H1 (cell line): ENCODE results near the gene SEC23IP. TPM values are rescaled to one million over a fixed set of nuclear protein-coding genes. Genes with fewer than 3 reads are reported as not detected.
"Not testable (repeated sequence)": the region's sequence is repeated elsewhere in the genome, so short reads cannot be mapped to it uniquely, and the experiment has no call there.

Experiments
- CTCF ChIA-PET: fragments of 300-600 bp; sonication (Branson Sonifier 250); formaldehyde crosslinking; loops from one replicate; lab custom pipeline; 2021; ENCODE audit not compliant: partially characterized antibody; lab: Charles Lee
- POLR2A ChIA-PET: fragments of 300-600 bp; sonication (Branson Sonifier 250); formaldehyde crosslinking; loops from one replicate; lab custom pipeline; 2021; ENCODE audit warnings: inconsistent platforms; ENCODE audit not compliant: partially characterized antibody; lab: Charles Lee
- DNase-seq, 2 experiments: peaks; one replicate each; pipeline versions ENCODE4 v3.0.0 to v3.0.0-alpha.2; 2010 to 2022; ENCODE audit warnings: low spot score in 2 of 2, low read depth in 1 of 2, mixed read lengths in 1 of 2
- FAIRE-seq: peaks from 2 replicates; lab custom pipeline; 2011; peaks lifted over from hg19 to GRCh38; lab: Jason Lieb, UNC
- H2AFZ ChIP-seq: 2 replicates; pipeline ENCODE4 v1.8.1; 2012; ENCODE audit warnings: low read length, inconsistent platforms
- H2AK5ac ChIP-seq: 2 replicates; pipeline ENCODE4 v1.6.1; 2013; ENCODE audit warnings: low read depth, low read length
- H2BK120ac ChIP-seq: replicated peaks from 2 replicates; pipeline ENCODE3; 2013; ENCODE audit warnings: low read depth, low read length, inconsistent platforms
- H2BK12ac ChIP-seq: 2 replicates; pipeline ENCODE4 v1.6.1; 2013; ENCODE audit warnings: low read depth, low read length
- H2BK15ac ChIP-seq: 2 replicates; pipeline ENCODE4 v1.6.1; 2013; ENCODE audit warnings: low read length
- H2BK20ac ChIP-seq: 2 replicates; pipeline ENCODE4 v1.6.1; 2013; ENCODE audit warnings: low read length
- H2BK5ac ChIP-seq: 2 replicates; pipeline ENCODE4 v1.6.1; 2013; ENCODE audit warnings: low read depth, low read length
- H3K14ac ChIP-seq: 2 replicates; pipeline ENCODE4 v1.6.1; 2013; ENCODE audit warnings: inconsistent platforms; ENCODE audit not compliant: insufficient read length
- H3K18ac ChIP-seq: 2 replicates; pipeline ENCODE4 v1.6.1; 2013; ENCODE audit warnings: low read length; ENCODE audit errors: extremely low read depth
- H3K23ac ChIP-seq: 2 replicates; pipeline ENCODE4 v1.6.1; 2013; ENCODE audit warnings: inconsistent platforms; ENCODE audit not compliant: insufficient read length
- H3K23me2 ChIP-seq: 2 replicates; pipeline ENCODE4 v1.6.1; 2013; ENCODE audit warnings: low read depth, low read length
- H3K27ac ChIP-seq: 2 replicates; pipeline ENCODE4 v1.6.1; 2011; ENCODE audit warnings: low read depth, low read length, inconsistent platforms
- H3K27me3 ChIP-seq, 4 experiments: replicated peaks in 1 of 4; 1 replicate in 1 of 4; 2 replicates in 3 of 4; pipeline versions ENCODE4 v1.6.1 to v1.8.1; 2011 to 2013; ENCODE audit warnings: low read length in 3 of 4, mild to moderate bottlenecking in 3 of 4, inconsistent platforms in 2 of 4, mixed read lengths in 2 of 4, moderate library complexity in 1 of 4; ENCODE audit not compliant: control insufficient read depth in 3 of 4, insufficient read depth in 3 of 4; ENCODE audit errors: extremely low read depth in 1 of 4
- H3K36me3 ChIP-seq, 4 experiments: 2 replicates each; pipeline versions ENCODE4 v1.6.1 to v1.8.1; 2011 to 2013; ENCODE audit warnings: mild to moderate bottlenecking in 4 of 4, low read length in 3 of 4, moderate library complexity in 2 of 4, control low read depth in 1 of 4, inconsistent platforms in 1 of 4; ENCODE audit not compliant: insufficient read depth in 4 of 4, control insufficient read depth in 2 of 4
- H3K4ac ChIP-seq: replicated peaks from 2 replicates; pipeline ENCODE3; 2013; ENCODE audit warnings: low read length, low read depth, mixed read lengths, inconsistent platforms; ENCODE audit not compliant: insufficient read length
- H3K4me1 ChIP-seq, 4 experiments: replicated peaks in 1 of 4; 1 replicate in 1 of 4; 2 replicates in 3 of 4; pipeline versions ENCODE4 v1.6.1 to v1.8.1; 2011 to 2013; ENCODE audit warnings: low read length in 3 of 4, inconsistent platforms in 2 of 4, mixed read lengths in 1 of 4; ENCODE audit not compliant: insufficient read depth in 4 of 4, control insufficient read depth in 3 of 4
- H3K4me2 ChIP-seq, 2 experiments: 2 replicates each; pipeline versions ENCODE4 v1.6.1 to v1.8.1; 2011 to 2013; ENCODE audit warnings: low read depth in 2 of 2, low read length in 2 of 2, control low read depth in 1 of 2, inconsistent platforms in 1 of 2, mild to moderate bottlenecking in 1 of 2; ENCODE audit not compliant: insufficient read depth in 1 of 2
- H3K4me3 ChIP-seq, 4 experiments: fragments of 200-600, 300-600 bp in 1 of 4; sonication (generic), shearing (Covaris generic), sonication (Bioruptor Twin) in 1 of 4; 2 replicates each; pipeline versions ENCODE4 v1.5.1 to v1.8.1; 2011 to 2016; ENCODE audit warnings: low read length in 4 of 4, low read depth in 3 of 4, control low read depth in 2 of 4, inconsistent platforms in 2 of 4, mild to moderate bottlenecking in 2 of 4, mixed read lengths in 1 of 4, moderate library complexity in 1 of 4; ENCODE audit not compliant: insufficient read depth in 2 of 4; ENCODE audit errors: extremely low read depth in 1 of 4
- H3K56ac ChIP-seq: replicated peaks from 2 replicates; pipeline ENCODE3; 2013; ENCODE audit warnings: low read depth, mild to moderate bottlenecking, mixed read lengths, low read length, inconsistent platforms; ENCODE audit not compliant: insufficient read length
- H3K79me1 ChIP-seq: 2 replicates; pipeline ENCODE4 v1.6.1; 2013; ENCODE audit warnings: low read depth, low read length, control low read depth
- H3K79me2 ChIP-seq, 2 experiments: 2 replicates each; pipeline versions ENCODE4 v1.6.1 to v1.8.1; 2012 to 2013; ENCODE audit warnings: low read length in 2 of 2, mild to moderate bottlenecking in 2 of 2, inconsistent platforms in 1 of 2; ENCODE audit not compliant: insufficient read depth in 2 of 2, control insufficient read depth in 1 of 2
- H3K9ac ChIP-seq, 4 experiments: replicated peaks in 1 of 4; 1 replicate in 1 of 4; 2 replicates in 3 of 4; pipeline versions ENCODE4 v1.6.1 to v1.8.1; 2011 to 2013; ENCODE audit warnings: low read depth in 3 of 4, low read length in 3 of 4, control low read depth in 2 of 4, mild to moderate bottlenecking in 2 of 4, moderate library complexity in 2 of 4, inconsistent platforms in 1 of 4; ENCODE audit errors: extremely low read depth in 1 of 4
- H3K9me3 ChIP-seq, 2 experiments: 2 replicates each; pipeline versions ENCODE4 v1.6.1 to v1.8.1; 2012 to 2013; ENCODE audit warnings: mild to moderate bottlenecking in 2 of 2, moderate library complexity in 2 of 2, control low read depth in 1 of 2, inconsistent platforms in 1 of 2, low read depth in 1 of 2, low read length in 1 of 2, mixed read lengths in 1 of 2; ENCODE audit not compliant: insufficient read depth in 2 of 2
- H4K20me1 ChIP-seq, 2 experiments: replicated peaks in 1 of 2; 2 replicates each; pipeline versions ENCODE3 to v1.8.1; 2011 to 2013; ENCODE audit warnings: inconsistent platforms in 2 of 2, low read length in 2 of 2, mild to moderate bottlenecking in 1 of 2; ENCODE audit not compliant: insufficient read depth in 2 of 2, control insufficient read depth in 1 of 2
- H4K5ac ChIP-seq: 2 replicates; pipeline ENCODE4 v1.6.1; 2013; ENCODE audit warnings: low read length, low read depth, mixed read lengths, inconsistent platforms; ENCODE audit not compliant: insufficient read length
- H4K8ac ChIP-seq: 2 replicates; pipeline ENCODE4 v1.8.0; 2013; ENCODE audit warnings: mild to moderate bottlenecking, moderate library complexity, low read length, inconsistent platforms; ENCODE audit not compliant: insufficient read depth; ENCODE audit errors: extremely low read depth
- H4K91ac ChIP-seq: replicated peaks from 2 replicates; pipeline ENCODE3; 2013; ENCODE audit warnings: low read length, mixed read lengths, inconsistent platforms; ENCODE audit not compliant: insufficient read length
- BCL11A ChIP-seq, 2 experiments: IDR thresholded peaks; one replicate each; pipeline ENCODE4 v1.6.1; 2011; ENCODE audit warnings: low read depth in 2 of 2, low read length in 2 of 2, mild to moderate bottlenecking in 2 of 2
- GABPA ChIP-seq: IDR thresholded peaks from 2 replicates; pipeline ENCODE4 v1.6.1; 2011; ENCODE audit warnings: mild to moderate bottlenecking, low read length, moderate library complexity, borderline replicate concordance; ENCODE audit not compliant: insufficient read depth
- MAFK ChIP-seq: IDR thresholded peaks from 2 replicates; pipeline ENCODE4 v1.6.1; 2012; ENCODE audit warnings: low read depth, mild to moderate bottlenecking, improper control_type of control experiment, low read length
- RFX5 ChIP-seq: IDR thresholded peaks from 2 replicates; pipeline ENCODE4 v1.6.1; 2011; ENCODE audit warnings: low read depth, low read length, improper control_type of control experiment, borderline replicate concordance
- SIRT6 ChIP-seq: IDR thresholded peaks from one replicate; pipeline ENCODE4 v1.7.1; 2012; ENCODE audit warnings: low read length, inconsistent platforms
- WGBS, 2 experiments: shearing (Covaris generic) in 1 of 2; methylation state at CpG; one replicate each; pipeline versions ENCODE4 v1.1.6 to v1.1.7; 2013 to 2015; ENCODE audit warnings: low lambda C conversion rate in 2 of 2, mixed read lengths in 2 of 2, inconsistent platforms in 1 of 2, low coverage in 1 of 2, missing lambda C conversion rate in 1 of 2; ENCODE audit not compliant: insufficient replicate concordance in 2 of 2, insufficient coverage in 1 of 2, insufficient read length in 1 of 2; ENCODE audit errors: extremely low coverage in 1 of 2, missing lambda C conversion rate in 1 of 2; 5-methylcytosine and 5-hydroxymethylcytosine counted together
- polyA plus RNA-seq, 7 experiments: library from polyadenylated mRNA; depleted of rRNA in 3 of 7; stranded (reverse) in 5 of 7; unstranded in 2 of 7; fragments of >200 nt in 5 of 7; fragments of 200-250 nt in 2 of 7; gene quantifications; 1 replicate in 5 of 7; 2 replicates in 1 of 7; 4 replicates in 1 of 7; pipeline versions ENCODE4 v1.2.1 to v1.2.3, GENCODE V29; 2011 to 2013; ENCODE audit warnings: missing spikeins in 2 of 7, mixed read lengths in 2 of 7
- total RNA-seq: library from RNA; stranded (reverse); fragmentation: NEBNext Ultra II Directional; extraction: Animal tissue kit (Norgen Biotek cat#: 25700); gene quantifications from 2 replicates; pipeline ENCODE4 v1.2.1, GENCODE V29; 2021

SEC23IP gene
- total and polyA plus RNA-seq, 2 of the 8 experiments (the other 6 are each of a cell fraction or from before 2014, with no cell fraction given): 29.0 to 105 TPM

- TF ChIP-seq RFX5: no peak
- no peak for TF ChIP-seq SIRT6
- TF ChIP-seq GABPA: no peak
- TF ChIP-seq MAFK: no peak
- no peak for TF ChIP-seq BCL11A (IDR thresholded peaks at IDR 0.05; ENCODE audit: low read depth in 2 of 2, low read length in 2 of 2)
These were observed 11.6 kb downstream of the SEC23IP start (continued) for GRCh38 chr10:119903946-119904666.

DNA sequence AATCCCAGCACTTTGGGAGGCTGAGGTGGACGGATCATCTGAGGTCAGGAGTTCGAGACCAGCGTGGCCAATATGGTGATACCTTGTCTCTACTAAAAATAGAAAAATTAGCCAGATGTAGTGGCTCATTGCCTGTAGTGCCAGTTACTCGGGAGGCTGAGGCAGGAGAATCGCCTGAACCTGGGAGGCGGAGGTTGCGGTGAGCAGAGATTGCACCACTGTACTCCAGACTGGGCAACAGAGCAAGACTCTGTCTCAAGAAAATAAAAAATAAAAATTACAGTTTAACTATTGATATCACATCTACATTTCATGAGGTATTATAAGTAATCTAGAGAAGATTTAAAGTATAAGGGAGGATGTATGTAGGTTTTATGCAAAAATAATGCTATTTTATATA is 15.2 kb downstream of the SEC23IP start:
- H3K27me3 ChIP-seq, DNase-seq, H4K20me1 ChIP-seq, H3K4me2 ChIP-seq, H3K79me2 ChIP-seq, H3K14ac ChIP-seq, CTCF ChIA-PET, H3K79me1 ChIP-seq, H3K18ac ChIP-seq, POLR2A ChIA-PET, H2BK15ac ChIP-seq, H3K9me3 ChIP-seq, H3K9ac ChIP-seq, H3K4ac ChIP-seq, H2BK20ac ChIP-seq, H4K8ac ChIP-seq, H3K27ac ChIP-seq, H4K5ac ChIP-seq, H3K4me3 ChIP-seq, H2AK5ac ChIP-seq, FAIRE-seq, H3K23me2 ChIP-seq, H4K91ac ChIP-seq, H3K4me1 ChIP-seq, H3K23ac ChIP-seq, H2BK5ac ChIP-seq, H2BK120ac ChIP-seq, H3K56ac ChIP-seq, H2BK12ac ChIP-seq, H2AFZ ChIP-seq: not testable (repeated sequence)
- 96% methylated on average over 7 of the region's 7 CpGs; no CpG with 5 or more reads in 1 of the 2 experiments for WGBS, 2 experiments
- H3K36me3 ChIP-seq: peaks cover 6 to 70% (median 33%) of the 10 kb centered on the region in 4 experiments; a peak in 7 of 8 replicates
